ENCODE results near the gene NT5DC3.
"Not testable (repeated sequence)": the region's sequence is repeated elsewhere in the genome, so short reads cannot be mapped to it uniquely, and the experiment has no call there.

NT5DC3 gene

DNA sequence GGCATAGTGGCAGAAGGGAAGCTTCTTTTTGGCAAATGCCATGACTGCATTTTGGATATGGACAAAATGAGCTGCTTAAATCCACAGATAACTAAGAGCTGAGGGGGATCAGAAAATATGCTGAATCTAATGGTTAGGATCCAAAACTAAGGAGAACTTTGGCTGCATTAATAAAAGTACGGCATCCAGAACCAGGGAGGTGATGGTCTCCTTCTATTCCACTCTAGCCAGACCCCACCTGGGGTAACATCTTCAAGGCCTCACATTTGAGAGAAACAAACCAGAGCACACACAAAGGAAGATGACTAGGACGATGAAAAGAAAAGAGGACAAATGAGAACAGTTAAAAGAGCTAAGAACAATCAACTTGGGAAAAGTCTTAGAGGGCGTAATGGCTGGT lies 27.6 kb downstream of the NT5DC3 start:
- DNase-seq (ENCODE audit: low spot score): no peak
- in situ Hi-C loops (cut with MboI; ENCODE audit: low sequenced_read_pairs, unreplicated experiment): no loop called here
- TF ChIP-seq, protein P1, sequence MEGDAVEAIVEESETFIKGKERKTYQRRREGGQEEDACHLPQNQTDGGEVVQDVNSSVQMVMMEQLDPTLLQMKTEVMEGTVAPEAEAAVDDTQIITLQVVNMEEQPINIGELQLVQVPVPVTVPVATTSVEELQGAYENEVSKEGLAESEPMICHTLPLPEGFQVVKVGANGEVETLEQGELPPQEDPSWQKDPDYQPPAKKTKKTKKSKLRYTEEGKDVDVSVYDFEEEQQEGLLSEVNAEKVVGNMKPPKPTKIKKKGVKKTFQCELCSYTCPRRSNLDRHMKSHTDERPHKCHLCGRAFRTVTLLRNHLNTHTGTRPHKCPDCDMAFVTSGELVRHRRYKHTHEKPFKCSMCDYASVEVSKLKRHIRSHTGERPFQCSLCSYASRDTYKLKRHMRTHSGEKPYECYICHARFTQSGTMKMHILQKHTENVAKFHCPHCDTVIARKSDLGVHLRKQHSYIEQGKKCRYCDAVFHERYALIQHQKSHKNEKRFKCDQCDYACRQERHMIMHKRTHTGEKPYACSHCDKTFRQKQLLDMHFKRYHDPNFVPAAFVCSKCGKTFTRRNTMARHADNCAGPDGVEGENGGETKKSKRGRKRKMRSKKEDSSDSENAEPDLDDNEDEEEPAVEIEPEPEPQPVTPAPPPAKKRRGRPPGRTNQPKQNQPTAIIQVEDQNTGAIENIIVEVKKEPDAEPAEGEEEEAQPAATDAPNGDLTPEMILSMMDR (IDR thresholded peaks at IDR 0.05; ENCODE audit: borderline replicate concordance, control extremely low read depth, extremely low read depth, insufficient read depth, missing control alignments): no peak

DNA sequence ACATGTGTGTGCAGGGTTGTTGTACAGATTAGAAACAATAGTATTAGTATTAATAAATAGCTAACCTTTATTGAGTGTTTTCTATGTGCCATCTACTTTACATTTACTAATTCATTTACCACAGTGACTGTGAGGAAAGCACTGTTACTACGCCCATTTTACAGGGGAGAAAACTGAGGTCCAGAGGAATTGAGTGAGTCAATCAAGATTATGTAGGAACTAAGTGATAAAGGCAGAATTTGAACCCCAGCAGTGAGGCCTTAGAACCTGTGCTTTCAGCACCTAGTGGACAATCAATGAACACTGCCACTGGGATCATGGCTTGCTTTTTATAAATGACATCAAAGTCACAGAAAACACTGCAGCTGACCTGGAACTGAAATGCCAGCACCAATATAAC lies 28.2 kb downstream of the NT5DC3 start:
- no peak for DNase-seq (ENCODE audit: low spot score)
- TF ChIP-seq, protein P1 (IDR thresholded peaks at IDR 0.05; ENCODE audit: borderline replicate concordance, control extremely low read depth, extremely low read depth, insufficient read depth, missing control alignments): no peak
- in situ Hi-C loops (cut with MboI; ENCODE audit: low sequenced_read_pairs, unreplicated experiment): no loop called here

DNA sequence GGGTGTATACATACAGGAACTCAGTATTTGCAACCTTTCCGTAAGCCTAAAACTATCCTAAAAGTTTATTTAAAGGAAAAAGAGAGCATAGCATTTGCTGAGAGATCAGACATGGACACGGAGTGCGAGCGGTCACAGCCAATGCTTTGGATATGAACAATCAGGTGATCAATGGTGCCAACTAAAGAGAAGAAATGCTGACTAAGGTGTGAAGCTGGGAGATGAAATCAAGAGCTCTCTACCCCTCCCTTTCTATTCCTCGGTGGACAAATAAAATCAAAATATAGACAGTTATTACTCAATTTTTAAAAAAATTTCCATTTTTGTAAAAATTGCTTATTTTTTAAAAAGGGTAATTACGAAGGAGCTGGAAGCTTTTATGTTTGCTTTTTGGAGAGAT lies 29.2 kb downstream of the NT5DC3 start:
- TF ChIP-seq, protein P1 (IDR thresholded peaks at IDR 0.05; ENCODE audit: borderline replicate concordance, control extremely low read depth, extremely low read depth, insufficient read depth, missing control alignments): no peak
- in situ Hi-C loops (cut with MboI; ENCODE audit: low sequenced_read_pairs, unreplicated experiment): no loop called here
- DNase-seq (ENCODE audit: low spot score): no peak

DNA sequence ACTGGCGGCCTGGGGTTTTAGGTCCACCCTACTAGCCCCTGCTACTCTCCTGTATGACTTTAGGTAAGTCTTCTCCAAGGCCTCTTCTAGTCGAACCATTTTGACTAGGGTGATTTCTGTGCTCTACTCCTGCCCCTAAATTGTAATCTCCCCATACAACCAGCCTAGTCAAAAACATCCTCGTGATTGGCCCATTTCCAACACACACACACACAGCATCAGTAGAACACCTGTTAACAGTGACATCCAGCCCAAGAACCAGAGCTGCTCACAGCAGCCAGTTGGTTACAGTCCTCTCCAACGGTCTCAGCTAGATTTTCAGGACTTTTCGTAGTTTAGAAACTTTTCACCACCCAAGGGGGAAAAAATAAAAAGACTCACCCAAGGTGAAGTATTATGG lies 30.9 kb downstream of the NT5DC3 start:
- DNase-seq (ENCODE audit: low spot score): no peak
- TF ChIP-seq, protein P1 (IDR thresholded peaks at IDR 0.05; ENCODE audit: borderline replicate concordance, control extremely low read depth, extremely low read depth, insufficient read depth, missing control alignments): no peak

DNA sequence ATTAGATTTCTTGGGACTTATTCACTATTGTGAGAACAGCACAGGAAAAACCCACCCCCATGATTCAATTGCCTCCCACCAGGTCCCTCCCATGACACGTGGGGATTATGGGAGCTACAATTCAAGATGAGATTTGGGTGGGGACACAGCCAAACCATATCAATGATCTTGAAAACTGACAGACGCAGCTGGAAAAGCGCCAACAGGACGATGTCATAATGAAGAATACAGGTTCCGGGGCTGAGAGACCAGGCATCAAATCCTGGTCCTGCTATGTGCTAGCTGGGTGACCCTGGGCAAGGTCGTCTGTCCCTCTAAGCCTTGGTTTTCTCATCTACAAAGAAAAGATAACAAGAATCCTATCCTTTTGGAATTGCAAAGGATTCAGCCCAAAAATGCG lies 31.4 kb downstream of the NT5DC3 start:
- in situ Hi-C loops (cut with MboI; ENCODE audit: low sequenced_read_pairs, unreplicated experiment); DNase-seq (ENCODE audit: low spot score): not testable (repeated sequence)

More for the DNA sequence above, 30.9 kb downstream of the NT5DC3 start:
- in situ Hi-C loops (cut with MboI; ENCODE audit: low sequenced_read_pairs, unreplicated experiment): no loop called here

DNA sequence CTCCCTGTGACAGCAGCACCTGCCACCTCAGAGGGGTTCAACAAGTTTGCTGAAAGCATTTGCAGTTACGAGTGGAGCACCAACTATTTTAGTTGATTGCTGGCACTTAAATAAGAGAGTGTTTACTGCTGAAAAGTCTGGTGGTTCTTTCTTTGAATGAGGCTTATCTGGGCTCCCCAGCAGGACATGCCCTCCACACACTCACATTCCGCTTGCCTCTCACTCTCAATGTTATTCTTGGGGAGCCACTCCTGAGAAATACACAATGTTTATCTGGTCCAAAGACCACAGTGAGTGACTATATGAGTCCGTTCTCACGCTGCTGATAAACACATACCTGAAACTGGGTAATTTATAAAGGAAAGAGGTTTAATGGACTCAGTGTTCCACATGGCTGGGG lies 31.9 kb downstream of the NT5DC3 start:
- TF ChIP-seq, protein P1 (IDR thresholded peaks at IDR 0.05; ENCODE audit: borderline replicate concordance, control extremely low read depth, extremely low read depth, insufficient read depth, missing control alignments): no peak
- in situ Hi-C loops (cut with MboI; ENCODE audit: low sequenced_read_pairs, unreplicated experiment): no loop called here
- DNase-seq (ENCODE audit: low spot score): no peak

DNA sequence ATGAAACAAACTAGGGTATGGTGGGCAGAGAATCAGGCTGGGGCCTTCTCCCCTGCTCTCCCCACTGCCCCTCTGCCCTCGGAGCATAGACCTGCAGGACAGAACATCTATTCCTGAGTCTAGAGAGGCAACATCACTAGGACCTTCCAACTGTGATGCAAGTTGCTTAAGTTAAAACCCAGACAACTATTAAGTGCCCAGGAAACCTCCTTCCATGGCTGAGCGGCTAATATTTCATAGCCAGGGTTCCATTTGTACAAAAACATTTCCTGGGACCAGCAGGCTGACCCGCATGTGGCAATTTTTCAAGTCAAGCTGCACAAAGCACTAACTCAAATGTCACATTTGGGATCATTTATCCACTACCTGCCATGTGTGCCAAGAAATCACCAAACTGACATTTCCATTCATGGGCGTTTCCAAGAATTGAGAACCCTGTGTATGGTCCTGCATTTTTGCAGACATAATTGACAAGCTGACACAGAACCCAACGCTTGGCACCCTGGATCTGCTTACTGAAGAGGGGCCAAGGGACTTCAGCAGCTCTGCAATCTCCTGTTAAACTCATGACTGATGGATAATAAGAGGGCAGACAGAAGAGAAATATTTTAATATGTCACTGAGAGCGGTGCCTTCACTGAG lies 32.7 kb downstream of the NT5DC3 start:
- in situ Hi-C loops (cut with MboI; ENCODE audit: low sequenced_read_pairs, unreplicated experiment): no loop called here
- DNase-seq (ENCODE audit: low spot score): no peak
- TF ChIP-seq, protein P1 (IDR thresholded peaks at IDR 0.05; ENCODE audit: borderline replicate concordance, control extremely low read depth, extremely low read depth, insufficient read depth, missing control alignments): no peak
